GM18867 (cell line): Measurements from ENCODE around the gene FCRL6.

Experiments
- ATAC-seq: cut with Tn5 transposase; IDR thresholded peaks from one replicate; pipeline ENCODE4 v1.9.1; 2021; ENCODE audit warnings: mild to moderate bottlenecking, moderate library complexity; ENCODE audit not compliant: unreplicated experiment

The FCRL6 gene

DNA sequence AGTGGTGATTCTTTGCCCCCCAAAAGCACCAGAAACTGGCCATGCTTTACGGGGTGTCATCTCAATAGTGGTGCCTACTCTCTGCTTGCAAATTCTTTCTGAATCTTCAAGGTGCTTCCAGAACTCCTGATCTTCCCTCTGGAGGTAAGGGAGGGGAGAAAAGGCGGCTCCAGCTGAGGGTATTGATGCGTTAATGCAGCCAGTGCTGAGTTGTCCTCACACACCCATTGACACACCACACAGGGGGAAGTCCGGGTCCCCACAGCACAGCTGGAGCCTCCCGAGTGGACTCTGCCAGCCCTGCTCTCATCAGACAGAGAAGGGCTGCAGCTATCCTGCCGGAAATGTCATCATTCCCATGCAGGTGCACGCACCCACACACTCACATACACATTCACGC is 59.1 kb downstream of the FCRL6 start:
- no peak for ATAC-seq

DNA sequence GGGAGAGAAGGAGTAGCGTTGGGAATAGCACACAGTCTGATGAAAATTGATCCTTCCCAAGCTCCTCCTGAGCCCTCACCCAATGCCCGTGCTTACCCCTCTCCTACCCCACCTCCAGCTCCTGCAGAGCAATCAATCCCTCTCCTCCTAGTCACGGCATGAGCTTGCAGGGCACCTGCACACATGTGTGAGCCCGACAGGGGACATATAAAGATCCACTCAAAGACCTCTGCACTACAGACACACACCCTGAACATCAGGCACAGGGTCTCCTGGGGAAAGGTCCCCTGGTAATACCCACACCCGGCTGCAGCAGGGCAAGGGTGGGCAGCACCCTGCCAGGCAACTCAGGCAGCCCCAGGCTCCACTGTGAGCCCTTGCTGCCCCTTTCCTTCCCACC is 59.9 kb downstream of the FCRL6 start:
- ATAC-seq = no peak

DNA sequence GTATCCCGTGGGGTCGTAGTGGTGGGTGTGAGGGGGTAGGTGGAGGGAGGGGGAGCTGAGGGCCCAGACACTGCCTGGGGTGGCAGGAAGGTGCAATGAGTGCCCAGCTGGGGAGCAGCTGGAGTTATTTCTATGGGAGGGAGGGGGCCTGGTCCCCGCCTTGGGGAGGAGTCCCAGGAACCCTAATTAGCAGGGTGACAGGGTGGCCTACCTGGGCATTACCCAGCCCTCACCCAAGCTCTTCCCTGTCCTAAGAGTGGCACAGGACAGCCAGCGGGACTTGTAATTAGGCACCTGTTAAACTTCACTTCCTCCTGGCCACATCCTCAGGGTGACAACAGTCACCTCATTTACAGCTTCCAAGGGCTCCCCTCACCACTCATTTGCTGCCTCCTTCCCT is 60.4 kb downstream of the FCRL6 start, which contains the start of gene VSIG8:
TSS of gene VSIG8 (minus strand) at position 101 of the 400 bp plus-strand sequence. CDS start 136 bp downstream, outside the sequence.
- no peak for ATAC-seq

DNA sequence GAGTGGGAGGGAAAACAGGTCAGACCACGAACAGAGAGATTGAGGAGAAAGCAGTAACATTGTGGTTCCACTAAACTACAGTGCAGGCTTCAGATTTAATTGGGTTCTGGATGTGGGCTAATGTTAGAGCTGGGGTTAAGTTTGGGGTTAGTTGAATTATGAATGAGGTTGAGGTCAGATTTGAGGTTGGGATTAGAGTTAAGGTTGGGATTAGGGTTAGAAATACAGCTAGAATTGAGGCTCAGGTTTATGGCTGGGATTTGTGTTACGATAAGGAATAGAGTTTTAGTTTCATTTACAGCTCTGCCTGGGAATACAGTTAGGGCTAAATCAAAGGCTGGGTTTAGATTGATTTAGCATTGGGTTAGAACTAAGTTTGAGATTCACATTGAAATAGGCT is 62.1 kb downstream of the FCRL6 start:
- no peak for ATAC-seq
